OCI-LY1 (cell line): ENCODE data around the gene DYNLRB1.
"Not testable (repeated sequence)": the region's sequence is repeated elsewhere in the genome, so short reads cannot be mapped to it uniquely, and the experiment has no call there.

ENCODE experiments used
- CTCF ChIP-seq: fragments of 200-600 bp; sonication (generic), shearing (Covaris generic); IDR thresholded peaks from 2 replicates; pipeline ENCODE4 v1.5.1; 2017; ENCODE audit warnings: mild to moderate bottlenecking, antibody characterized with exemption, low read length, moderate library complexity, mixed read lengths
- EZH2 ChIP-seq: fragments of 200-600 bp; sonication (generic), shearing (Covaris generic); IDR thresholded peaks from 2 replicates; pipeline ENCODE4 v1.8.0; 2017; ENCODE audit warnings: borderline replicate concordance, mixed run types, mild to moderate bottlenecking, antibody characterized with exemption, low read length, moderate library complexity, mixed read lengths

- not testable (repeated sequence) for TF ChIP-seq CTCF, EZH2
These were observed 18.6 kb upstream of the DYNLRB1 start for GRCh38 chr20:34497596-34497995.
